Measurements from ENCODE around the gene CFAP54. TPM values are rescaled to one million over a fixed set of nuclear protein-coding genes. Genes with fewer than 3 reads are reported as not detected.

CFAP54 gene
- total RNA-seq, 6 experiments from 2014 or later, result 0.09 to 0.34 (median 0.13) TPM

GRCh38 chr12:96890331-96890730, 401.0 kb downstream of the CFAP54 start:
- TF ChIP-seq, protein P1, sequence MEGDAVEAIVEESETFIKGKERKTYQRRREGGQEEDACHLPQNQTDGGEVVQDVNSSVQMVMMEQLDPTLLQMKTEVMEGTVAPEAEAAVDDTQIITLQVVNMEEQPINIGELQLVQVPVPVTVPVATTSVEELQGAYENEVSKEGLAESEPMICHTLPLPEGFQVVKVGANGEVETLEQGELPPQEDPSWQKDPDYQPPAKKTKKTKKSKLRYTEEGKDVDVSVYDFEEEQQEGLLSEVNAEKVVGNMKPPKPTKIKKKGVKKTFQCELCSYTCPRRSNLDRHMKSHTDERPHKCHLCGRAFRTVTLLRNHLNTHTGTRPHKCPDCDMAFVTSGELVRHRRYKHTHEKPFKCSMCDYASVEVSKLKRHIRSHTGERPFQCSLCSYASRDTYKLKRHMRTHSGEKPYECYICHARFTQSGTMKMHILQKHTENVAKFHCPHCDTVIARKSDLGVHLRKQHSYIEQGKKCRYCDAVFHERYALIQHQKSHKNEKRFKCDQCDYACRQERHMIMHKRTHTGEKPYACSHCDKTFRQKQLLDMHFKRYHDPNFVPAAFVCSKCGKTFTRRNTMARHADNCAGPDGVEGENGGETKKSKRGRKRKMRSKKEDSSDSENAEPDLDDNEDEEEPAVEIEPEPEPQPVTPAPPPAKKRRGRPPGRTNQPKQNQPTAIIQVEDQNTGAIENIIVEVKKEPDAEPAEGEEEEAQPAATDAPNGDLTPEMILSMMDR (IDR thresholded peaks at IDR 0.05), result no peak
- TF ChIP-seq POLR2A (IDR thresholded peaks at IDR 0.05), result no peak
- DNase-seq (no peak), ATAC-seq (no peak)
- intact Hi-C loops (cut with DNase I), result no loop called here
- Histone ChIP-seq H3K36me3 (no peaks in the 10 kb centered on the region), H3K4me1 (no peaks in the 10 kb centered on the region), H3K27ac (no peak overlapping the region), H3K9me3 (no peaks in the 10 kb centered on the region), H3K27me3 (no peaks in the 10 kb centered on the region), H3K4me3 (no peak overlapping the region)
- 74% methylated on average over 2 of the region's 2 CpGs for WGBS (ENCODE audit: insufficient coverage, low coverage, low lambda C conversion rate, missing lambda C conversion rate)

GRCh38 chr12:96892104-96892503, 402.7 kb downstream of the CFAP54 start:
- Histone ChIP-seq H3K27ac (no peak overlapping the region), H3K27me3 (no peaks in the 10 kb centered on the region), H3K9me3 (no peaks in the 10 kb centered on the region), H3K4me1 (no peaks in the 10 kb centered on the region), H3K36me3 (no peaks in the 10 kb centered on the region), H3K4me3 (no peak overlapping the region)
- DNase-seq (no peak), ATAC-seq (no peak)
- no peak for TF ChIP-seq POLR2A (IDR thresholded peaks at IDR 0.05)
- TF ChIP-seq, protein P1 (IDR thresholded peaks at IDR 0.05), result no peak
- intact Hi-C loops (cut with DNase I), result no loop called here
- WGBS (ENCODE audit: insufficient coverage, low coverage, low lambda C conversion rate, missing lambda C conversion rate), result 78% methylated on average over 3 of the region's 3 CpGs

DNA sequence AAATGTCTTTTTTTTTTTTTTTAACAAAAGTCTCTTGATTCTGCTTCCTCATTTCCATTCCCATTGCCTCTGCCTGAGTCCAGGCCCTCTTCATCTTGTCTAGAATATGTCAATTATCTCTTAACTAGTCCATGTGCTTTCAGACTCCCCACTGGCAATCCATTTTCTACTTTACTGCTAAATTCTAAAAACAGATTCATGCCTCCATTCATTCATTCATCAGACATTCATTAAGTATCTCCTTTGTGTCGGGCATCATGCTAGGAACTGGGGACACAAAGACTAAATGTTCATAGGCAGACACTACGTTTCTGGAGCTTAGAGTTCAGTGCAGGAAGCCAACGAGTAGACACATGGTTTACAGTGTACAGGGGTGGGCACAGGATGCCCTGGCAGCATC, 408.0 kb downstream of the CFAP54 start:
- TF ChIP-seq POLR2A (IDR thresholded peaks at IDR 0.05), result no peak
- TF ChIP-seq, protein P1 (IDR thresholded peaks at IDR 0.05), result no peak
- DNase-seq, result no peak
- Histone ChIP-seq H3K4me1 (no peaks in the 10 kb centered on the region), H3K9me3 (no peaks in the 10 kb centered on the region), H3K36me3 (no peaks in the 10 kb centered on the region), H3K27ac (no peak overlapping the region), H3K4me3 (no peak overlapping the region), H3K27me3 (no peaks in the 10 kb centered on the region)
- 57% methylated on average over 3 of the region's 3 CpGs for WGBS (ENCODE audit: insufficient coverage, low coverage, low lambda C conversion rate, missing lambda C conversion rate)
- ATAC-seq, result no peak
- intact Hi-C loops (cut with DNase I), result no loop called here

DNA sequence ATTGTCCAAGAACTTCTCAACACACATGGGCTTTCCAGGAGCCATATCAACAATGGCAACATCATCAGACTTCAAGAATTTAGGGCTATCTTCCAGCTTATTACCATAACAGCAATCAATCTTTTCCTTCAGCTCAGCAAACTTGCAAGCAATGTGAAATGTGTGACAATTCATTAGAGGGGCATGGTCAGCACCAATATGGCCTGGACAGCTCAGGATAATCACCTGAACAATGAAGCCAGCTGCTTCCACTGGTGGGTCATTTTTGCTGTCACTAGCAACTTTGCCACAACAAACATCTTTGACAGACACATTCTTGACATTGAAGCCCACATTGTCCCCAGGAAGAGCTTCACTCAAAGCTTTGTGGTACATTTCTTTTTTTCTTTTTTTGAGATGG, 411.8 kb downstream of the CFAP54 start:
- H3K27me3 ChIP-seq, result no peaks in the 10 kb centered on the region
- no peak for ATAC-seq
- H3K4me1 ChIP-seq, result no peaks in the 10 kb centered on the region
- TF ChIP-seq POLR2A (IDR thresholded peaks at IDR 0.05), result no peak
- TF ChIP-seq, protein P1 (IDR thresholded peaks at IDR 0.05), result no peak
- no peaks in the 10 kb centered on the region for H3K36me3 ChIP-seq
- H3K9me3 ChIP-seq, result no peaks in the 10 kb centered on the region
- intact Hi-C loops (cut with DNase I), result no loop called here
- no peak overlapping the region for H3K27ac ChIP-seq
- H3K4me3 ChIP-seq, result no peak overlapping the region
- DNase-seq, result no peak

DNA sequence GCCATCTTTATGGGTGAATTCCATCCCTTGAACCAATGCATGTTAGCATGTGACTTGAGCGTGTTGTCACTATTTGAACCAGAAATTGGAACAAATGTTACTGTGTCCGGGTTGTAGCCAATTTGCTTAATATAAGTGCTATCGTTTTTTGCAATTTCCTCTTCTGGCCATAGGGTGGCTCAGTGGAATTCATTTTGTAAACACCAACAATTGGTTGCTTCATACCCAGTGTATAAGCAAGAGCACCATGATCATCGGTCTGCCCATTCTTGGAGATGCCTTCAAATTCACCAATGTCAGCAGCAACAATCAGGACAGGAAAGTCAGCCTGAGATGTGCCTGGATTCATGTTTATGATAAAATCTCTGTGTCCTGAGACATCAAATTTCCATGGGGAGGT, 412.7 kb downstream of the CFAP54 start:
- Histone ChIP-seq H3K27ac (no peak overlapping the region), H3K4me3 (no peak overlapping the region), H3K4me1 (no peaks in the 10 kb centered on the region), H3K9me3 (no peaks in the 10 kb centered on the region), H3K36me3 (no peaks in the 10 kb centered on the region), H3K27me3 (no peaks in the 10 kb centered on the region)
- intact Hi-C loops (cut with DNase I), result no loop called here
- no peak for TF ChIP-seq POLR2A (IDR thresholded peaks at IDR 0.05)
- TF ChIP-seq, protein P1 (IDR thresholded peaks at IDR 0.05), result no peak
- no peak for ATAC-seq
- no peak for DNase-seq
- WGBS (ENCODE audit: insufficient coverage, low coverage, low lambda C conversion rate, missing lambda C conversion rate), result 59% methylated on average over 4 of the region's 4 CpGs
